Activated CD4-positive, alpha-beta T cell treated with anti-CD3 and anti-CD28 coated beads, Interleukin-2, Interleukin-4, amounts not matched to agents 100 ng/mL and 50 ng/mL, durations not matched to agents 16 hours and 8 hours (primary cell): ENCODE measurements around the gene PTGES3.
"Not testable (repeated sequence)": the region's sequence is repeated elsewhere in the genome, so short reads cannot be mapped to it uniquely, and the experiment has no call there.

Experiments
- DNase-seq: peaks from one replicate; pipeline ENCODE4 v3.0.0-alpha.2; 2020; ENCODE audit warnings: low spot score

Gene PTGES3

DNA sequence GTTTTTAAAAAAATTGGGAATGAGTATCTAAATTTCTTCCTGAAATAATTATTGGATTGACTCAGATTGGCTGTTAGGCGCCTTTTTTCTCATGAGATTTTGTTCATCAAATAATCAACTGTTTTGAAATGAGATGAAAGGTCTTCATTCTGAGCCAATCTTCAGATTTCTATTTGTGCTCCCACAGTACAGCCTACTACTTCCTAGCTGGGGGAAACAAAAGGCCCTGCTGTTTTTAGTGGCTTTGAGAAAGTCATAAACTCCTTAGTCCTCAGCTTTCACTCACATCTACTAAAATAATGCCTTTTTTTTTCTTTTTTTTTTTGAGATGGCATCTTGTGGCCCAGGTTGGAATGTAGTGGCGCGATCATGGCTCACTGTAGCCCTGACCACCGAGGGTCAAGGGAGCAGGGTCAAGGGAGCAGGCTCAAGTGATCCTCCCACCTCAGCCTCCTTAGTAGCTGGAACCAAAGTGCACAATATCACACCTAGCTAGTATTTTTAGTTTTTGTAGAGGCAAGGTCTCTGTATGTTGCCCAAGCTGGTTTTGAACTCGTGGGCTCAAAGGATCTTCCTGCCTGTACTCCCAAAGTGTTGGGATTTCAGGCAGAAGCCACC is 21.8 kb upstream of the PTGES3 start:
- no peak for DNase-seq

DNA sequence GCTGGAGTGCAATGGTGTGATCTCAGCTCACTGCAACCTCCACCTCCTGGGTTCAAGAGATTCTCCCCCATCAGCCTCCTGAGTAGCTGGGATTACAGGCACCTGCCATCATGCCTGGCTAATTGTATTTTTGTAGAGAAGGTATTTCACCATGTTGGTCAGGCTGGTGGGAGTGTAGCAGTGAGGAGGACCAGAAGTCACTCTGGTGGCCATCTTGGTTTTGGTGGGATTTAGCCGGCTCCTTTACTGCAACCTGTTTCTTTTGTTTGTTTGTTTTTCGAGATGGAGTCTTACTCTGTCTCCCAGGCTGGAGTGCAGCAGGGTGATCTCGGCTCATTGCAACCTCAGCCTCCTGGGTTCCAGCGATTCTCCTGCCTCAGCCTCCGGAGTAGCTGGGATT is 16.4 kb upstream of the PTGES3 start:
- not testable (repeated sequence) for DNase-seq

DNA sequence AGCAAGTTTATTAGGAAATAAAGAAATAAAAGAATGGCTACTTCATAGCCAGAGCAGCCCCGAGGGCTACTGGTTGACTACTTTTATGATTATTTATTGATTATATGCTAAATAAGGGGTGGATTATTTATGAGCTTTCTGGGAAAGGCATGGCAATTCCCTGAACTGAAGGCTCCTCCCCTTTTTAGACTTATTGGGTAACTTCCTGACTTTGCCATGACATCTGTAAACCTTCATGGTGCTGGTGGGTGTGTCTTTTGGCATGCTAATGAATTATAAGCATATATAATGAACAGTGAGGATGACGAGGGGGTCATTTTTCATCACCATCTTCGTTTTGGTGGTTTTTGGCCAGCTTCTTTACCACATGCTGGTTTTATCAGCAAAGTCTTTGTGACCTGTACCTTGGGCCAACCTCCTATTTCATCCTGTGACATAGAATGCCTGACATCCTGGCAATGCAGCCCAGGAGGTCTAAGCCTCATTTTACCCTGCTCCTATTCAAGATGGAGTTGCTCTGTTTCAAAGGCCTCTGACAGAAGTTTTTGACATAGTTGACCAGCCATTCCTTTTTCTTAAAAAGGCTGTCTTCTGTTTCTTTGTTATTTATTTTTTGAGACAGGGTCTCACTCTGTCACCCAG is 11.1 kb upstream of the PTGES3 start:
- no peak for DNase-seq

DNA sequence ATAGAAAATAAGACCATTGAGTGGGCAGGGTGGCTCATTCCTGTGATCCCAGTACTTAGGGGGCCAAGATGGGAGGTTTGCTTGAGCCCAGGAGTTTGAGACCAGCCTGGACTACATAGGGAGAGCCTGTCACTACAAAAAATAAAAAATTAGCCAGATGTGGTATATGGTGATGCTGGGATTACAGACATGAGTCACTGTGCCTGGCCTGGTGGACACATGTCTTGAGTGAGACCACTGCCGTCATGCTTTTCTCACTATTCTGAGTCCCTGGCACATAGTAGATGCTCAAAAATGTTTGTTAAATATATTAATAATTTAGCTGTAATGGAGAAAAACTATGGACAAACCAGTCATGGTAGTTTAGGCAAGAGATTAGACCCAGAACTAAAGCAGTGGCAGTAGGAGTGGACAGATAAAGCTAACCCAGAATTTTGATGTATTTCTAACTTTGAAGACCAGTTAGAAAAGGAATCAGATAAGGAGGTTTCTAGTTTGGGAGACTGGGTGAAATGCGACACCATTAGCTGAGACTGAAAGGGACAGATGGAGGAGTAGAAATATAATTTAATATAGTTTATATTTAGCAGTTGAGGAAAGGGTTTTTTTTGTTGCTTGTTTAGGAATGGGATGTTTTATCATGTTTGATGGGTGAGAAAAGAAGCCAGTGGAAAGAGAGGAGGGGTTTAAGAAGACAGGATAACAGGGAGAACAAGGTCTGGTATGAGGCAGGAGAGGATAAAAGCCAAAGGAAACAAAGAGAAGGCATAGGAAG is 7.4 kb upstream of the PTGES3 start:
- DNase-seq = no peak

DNA sequence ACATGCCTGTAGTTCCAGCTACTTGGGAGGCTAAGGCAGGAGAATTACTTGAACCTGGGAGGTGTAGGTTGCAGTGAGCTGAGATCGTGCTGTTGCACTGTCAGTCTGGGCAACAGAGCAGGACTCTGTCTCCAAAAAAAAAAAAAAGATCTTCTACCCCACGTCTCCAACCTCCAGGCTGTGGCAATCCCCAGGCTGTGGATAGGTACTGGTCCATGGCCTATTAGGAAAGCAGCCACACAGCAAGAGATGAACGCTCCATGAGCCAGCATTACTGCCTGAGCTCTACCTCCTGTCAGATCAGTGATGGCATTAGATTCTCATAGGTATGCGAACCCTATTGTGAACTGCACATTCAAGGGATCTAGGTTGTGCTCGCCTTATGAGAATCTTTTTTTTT is 6.1 kb upstream of the PTGES3 start:
- DNase-seq = no peak

DNA sequence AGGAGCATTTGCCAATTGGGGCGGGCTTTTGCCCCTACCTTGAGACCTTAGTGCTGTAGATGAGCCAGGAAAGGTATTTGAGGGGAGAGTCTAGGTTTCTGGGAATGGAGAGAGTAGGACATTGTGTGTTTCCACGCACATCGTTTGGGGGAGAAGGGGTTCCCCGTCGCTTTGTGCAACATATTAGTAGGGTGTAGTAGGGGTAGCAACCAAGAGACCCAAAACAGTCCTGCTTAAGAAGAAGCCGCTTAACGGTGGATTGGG is 694 bp upstream of the PTGES3 start:
- DNase-seq = no peak

DNA sequence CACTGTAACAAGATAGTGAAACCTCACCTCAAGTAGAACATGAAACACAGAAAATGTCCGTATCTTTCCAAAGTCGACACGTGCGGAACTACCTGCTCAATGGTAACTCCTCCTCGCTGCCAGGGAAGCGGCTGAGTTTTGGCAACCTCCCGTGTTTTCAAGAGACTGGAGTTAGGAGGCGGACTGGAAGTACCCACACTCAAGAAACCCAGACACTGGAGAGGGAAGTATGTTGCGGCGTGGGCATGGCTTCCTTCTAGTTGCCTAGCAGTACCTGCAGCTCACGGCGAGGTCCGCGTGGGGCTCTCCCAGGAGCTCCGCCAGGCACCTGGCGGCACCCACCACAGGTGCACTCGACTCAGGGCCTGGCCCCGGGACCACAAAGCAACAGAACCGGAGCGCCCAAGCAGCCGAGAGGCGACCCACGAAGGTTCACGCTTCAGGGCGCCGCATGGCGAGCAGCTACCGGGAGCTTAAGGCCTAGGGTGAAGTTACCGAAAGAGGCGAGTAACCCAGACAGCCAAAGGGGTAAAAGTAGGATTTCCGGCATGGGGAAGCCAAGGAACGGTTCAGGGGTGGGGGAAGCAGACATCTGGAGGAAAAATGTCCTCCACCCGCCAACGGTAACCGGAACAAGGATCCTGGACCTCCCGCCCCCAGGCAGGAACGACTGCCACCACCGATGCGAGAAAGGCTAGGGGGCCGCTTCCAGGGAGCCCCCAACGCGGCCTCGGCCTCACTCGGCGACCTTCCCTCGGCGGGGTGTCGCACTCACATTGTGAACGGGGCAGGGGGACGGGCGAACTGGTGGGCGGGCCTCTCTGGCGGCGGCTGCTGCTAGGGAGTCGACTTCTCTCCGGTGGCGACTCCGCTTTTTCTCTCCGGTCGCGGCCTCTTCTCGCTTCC is 608 bp downstream of the PTGES3 start:
- DNase-seq = no peak

DNA sequence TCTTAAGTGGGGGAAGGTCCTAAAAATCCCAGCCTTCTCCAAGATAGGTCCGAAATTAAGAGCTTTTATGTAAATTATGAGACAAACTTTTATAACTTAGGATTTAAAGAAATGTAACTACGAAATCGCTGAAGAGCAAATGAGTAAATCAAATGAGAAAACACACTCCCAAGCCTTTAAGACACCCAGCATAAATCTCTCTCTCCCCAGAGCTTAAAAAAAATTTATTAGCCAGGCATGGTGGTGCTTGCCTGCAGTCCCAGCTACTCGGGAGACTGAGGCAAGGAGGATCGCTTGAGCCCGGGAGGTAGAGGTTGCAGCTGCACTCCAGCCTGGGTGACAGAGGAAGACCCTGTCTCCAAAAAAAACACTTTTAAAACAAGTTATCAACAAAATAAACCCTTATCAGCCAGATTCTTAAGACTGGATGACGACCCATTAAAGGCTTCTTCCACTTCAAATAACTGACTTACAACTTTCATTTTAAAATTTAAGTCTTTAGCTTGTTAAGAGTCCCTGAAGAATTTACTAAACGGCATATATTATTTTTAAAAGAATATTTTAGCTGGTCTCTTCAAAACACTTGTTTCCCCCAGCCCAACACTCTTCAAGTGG is 3.2 kb downstream of the PTGES3 start:
- DNase-seq = no peak

DNA sequence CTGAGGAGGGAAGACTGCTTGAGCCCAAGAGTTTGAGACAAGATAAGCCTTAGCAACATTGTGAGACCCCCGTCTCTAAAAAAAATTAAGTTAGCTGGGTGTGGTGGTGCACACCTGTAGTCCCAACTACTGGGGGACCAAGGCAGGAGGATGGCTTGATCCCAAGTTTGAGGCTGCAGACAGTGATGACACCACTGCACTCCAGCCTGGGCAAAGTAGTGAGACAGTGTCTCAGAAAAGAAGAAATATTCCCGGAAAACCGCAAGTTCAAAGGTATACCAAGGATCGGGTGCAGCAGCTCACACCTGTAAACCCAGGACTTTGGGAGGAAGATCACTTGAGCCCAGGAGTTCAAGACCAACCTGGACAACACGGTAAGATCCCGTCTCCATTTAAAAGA is 5.8 kb downstream of the PTGES3 start:
- DNase-seq = no peak

DNA sequence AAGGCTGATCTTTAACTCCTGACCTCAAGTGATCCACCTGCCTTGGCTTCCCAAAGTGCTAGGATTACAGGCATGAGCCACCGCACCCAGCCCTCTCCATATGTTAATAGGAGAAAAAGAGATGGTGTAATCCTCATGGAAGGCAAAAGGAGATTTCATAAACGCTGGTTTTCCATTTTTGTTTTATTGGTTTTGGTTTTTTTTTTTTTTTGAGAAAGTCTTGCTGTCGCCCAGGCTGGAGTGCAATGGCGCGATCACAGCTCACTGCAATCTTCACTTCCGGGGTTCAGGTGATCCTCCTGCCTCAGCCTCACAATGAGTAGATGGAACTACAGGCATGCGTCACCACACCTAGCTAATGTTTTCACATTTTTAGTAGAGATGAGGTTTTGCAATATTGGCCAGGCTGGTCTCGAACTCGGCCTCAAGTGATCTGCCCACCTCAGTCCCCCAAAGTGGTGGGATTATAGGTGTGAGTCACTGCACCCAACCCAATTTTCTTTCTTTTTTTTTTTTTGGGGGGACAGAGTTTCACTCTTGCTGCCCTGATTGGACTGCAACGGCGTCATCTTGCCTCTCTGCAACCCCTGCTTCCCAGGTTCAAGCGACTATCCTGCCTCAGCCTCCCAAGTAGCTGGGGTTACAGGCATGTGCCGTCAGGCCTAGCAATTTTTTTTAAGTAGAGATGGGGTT is 8.1 kb downstream of the PTGES3 start:
- DNase-seq = no peak

DNA sequence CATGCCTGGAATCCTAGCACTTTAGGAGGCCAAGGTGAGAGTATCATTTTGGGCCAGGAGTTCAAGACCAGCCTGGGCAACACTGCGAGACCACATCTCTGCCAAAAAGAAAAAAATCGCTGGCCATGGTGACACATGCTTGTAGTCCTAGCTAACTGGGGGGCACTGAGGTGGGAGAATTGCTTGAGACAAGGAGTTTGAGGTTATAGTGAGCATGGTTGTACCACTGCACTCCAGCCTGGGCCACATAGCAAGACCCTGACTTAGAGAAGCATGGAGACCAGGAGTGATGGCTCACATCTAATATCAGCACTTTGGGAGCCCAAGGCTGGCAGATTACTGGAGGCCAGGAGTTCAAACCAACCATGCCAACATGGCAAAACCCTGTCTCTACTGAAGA is 9.2 kb downstream of the PTGES3 start:
- DNase-seq = no peak

DNA sequence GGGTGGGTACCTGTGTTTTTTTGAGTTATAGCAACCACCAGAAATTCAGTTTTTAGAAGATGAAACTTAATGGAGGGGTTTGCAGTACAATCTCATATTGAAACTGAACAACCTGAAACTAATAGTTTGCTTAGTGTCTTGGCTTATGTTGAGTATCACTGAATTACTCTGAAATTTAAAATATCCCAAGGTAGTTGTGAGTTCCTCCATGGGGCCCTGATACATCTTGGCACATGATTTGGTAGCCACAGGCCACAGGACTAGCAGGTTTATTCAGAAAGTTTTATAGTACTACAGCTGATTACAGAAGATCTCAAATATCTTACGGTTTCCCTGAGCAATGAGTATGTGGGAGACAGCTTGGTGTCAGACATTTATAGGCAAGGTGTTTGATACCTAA is 10.4 kb downstream of the PTGES3 start:
- no peak for DNase-seq

DNA sequence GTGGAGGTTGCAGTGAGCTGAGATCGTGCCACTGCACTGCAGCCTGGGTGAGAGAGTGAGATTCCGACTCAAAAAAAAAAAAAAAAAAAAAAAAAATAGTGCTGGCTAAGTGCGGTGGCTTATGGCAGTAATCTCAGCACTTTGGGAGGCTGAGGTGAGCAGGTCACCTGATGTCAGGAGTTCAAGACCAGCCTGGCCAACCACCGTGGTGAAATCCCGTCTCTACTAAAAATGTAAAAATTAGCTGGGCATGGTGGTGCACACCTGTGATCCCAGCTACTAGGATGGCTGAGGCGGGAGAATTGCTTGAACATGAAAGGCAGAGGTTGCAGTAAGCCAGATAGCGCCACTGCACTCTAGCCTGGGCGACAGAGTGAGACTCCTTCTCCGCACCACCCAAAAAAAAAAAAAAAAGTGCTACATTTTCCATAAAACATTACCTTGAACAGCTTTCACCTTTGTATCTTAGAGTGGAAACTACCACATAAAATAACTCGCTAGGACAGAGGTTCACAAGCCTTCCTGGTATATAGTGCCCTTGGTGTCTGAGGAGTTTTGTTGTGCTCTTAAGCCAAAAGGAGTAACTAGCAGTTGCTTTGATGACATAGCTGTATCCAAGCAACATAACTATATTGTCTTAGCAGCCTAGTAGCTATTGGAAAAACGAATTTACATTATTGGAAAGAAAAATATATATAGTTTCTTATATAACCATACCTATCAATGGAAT is 11.1 kb downstream of the PTGES3 start:
- no peak for DNase-seq

DNA sequence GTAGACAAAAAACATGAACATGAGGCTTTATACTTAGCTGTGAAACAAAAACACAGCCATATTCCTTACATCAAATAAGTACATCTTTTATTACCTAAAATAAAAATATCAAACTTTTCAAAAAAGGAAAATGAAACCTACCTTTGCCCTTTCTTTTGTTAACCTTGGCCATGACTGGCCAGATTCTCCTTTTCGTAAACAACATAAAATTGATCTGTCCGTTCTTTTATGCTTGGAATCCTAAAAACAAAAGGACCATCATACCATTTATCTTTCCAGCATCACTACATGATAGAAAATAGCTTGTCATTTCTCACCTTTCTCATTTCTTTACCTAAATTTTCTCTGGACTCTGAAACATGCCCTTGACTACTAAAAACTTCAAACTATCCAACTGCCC is 16.5 kb downstream of the PTGES3 start:
- no peak for DNase-seq

DNA sequence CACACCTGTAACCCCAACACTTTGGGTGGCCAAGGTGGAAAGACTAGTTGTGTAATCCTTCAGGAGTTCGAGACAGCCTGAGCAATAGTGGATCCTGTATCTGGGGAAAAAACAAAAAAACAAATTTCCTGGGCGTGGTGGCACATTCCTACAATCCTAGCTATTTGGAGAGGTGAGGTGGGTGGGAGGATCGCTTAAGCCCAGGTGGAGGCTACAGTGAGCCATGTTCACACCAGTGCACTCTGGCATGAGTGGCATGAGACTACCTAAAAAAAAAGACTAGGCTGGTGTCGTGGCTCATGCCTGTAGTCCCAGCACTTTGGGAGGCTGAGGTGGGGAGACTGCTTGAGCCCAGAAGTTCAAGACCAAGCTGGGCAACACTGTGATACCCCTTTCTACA is 17.2 kb downstream of the PTGES3 start:
- DNase-seq = no peak

DNA sequence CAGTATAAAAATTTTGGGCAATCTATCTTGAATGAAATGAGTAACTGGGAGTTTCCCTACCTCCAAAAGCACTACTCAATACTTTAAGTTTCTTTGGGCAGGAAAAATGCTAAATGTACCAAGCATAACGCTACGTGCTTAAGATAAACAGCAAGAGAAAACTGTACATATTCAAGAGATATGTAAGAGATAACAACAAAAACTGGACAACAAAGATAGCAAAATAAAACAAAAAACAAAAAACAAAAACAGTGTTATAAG is 20.0 kb downstream of the PTGES3 start:
- no peak for DNase-seq

DNA sequence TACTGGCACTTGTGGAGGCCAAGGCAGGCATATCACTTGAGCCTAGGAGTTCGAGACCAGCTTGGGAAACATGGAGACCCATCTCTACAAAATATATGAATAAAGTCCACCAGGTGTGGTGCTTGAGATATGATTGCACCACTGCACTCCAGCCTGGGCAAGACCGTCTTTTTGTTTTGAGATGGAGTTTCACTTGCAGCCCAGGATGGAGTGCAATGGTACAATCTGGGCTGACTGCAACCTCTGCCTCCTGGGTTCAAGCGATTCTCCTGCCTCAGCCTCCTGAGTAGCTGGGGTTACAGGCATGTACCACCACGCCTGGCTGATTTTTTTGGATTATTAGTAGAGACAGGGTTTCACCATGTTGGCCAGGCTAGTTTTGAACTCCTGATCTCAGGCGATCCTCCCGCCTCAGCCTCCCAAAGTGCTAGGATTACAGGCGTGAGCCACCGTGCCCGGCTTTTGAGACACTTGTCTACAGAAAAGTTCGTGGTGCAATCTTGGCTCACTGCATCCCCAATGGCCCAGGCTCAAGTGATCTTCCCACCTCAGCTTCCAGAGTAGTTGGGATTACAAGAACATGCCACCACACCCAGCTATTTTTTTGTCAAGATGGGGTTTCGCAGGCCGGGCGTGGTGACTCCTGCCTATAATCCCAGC is 26.0 kb downstream of the PTGES3 start:
- DNase-seq = no peak

DNA sequence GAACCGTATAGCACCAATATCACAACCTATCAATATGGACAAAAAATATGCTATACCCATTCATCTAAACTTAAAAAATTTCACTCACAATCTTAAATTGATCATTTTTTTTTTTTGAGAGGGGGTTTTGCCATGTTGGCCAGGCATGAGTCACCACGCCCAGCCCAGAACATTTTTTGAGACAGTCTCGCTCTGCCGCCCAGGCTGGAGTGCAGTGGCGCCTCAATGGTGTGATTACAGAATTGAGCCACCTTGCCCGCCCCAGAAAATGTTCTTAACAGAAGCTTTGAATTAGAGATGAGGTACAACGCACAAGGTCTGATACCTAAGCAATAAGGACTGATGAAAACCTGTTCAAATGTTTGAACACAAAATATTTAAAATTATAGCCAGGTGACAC is 26.5 kb downstream of the PTGES3 start:
- no peak for DNase-seq

DNA sequence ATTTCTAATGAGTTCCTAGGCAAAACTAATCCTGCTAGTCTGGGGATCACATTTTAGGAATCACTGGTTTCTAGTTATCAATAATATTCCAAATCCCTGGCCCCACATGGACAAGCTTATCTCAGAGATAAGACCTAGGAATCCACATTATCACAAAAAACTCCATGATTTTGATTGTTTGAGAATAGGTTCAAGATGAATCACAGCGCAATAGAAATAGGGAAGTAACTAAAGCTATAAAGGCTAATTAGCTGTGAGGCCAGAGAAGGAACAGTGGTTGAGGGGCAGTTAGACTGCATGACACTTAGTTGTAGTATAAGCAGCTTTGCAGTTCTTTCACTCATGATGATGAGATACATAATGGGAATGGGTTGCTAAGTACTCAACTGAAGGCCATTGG is 29.2 kb downstream of the PTGES3 start:
- DNase-seq = no peak

DNA sequence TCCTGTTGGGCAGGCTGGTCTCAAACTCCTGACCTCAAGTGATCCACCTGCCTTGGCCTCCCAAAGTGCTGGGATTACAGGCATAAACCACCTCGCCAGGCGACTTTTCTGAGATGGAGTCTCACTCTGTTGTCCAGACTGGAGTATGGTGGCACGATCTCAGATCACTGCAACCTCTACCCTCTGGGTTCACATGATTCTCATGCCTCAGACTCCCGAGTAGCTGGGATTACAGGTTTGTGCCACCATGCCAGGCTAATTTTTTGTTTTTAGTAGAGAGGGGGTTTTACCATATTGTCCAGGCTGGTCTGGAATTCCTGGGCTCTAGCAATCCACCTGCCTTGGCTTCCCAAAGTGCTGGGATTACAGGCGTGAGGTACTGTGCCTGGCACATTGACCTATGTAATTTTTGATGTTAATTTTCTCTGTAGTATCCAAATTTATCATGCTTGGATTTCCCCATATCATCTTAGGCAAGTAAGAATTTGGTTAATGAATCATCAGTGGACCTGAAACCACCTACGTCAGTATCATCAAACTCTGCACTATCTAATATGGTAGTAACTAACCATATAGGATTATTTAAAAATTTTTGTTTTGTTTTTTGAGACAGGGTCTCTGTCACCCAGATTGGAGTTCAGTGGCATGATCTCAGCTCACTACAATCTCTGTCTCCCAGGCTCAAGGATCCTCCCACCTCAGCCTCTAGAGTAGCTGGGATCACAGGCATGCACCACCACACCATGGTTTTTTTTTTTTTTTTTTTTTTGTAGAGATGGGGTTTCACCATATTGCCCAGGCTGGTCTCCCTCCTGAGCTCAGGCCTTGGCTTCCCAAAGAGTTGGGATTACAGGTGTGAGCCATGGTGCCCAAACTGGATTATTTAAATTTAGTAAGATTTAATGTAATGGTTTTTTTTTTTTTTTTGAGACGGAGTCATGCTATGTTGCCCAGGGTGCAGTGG is 30.4 kb downstream of the PTGES3 start:
- peak; percentile 58 for DNase-seq
